Mammary epithelial cell (primary cell): ENCODE data around the gene SWI5.

Source experiments
- CTCF ChIP-seq, 2 donors: IDR thresholded peaks in 1 of 2; conservative IDR thresholded peaks in 1 of 2; 2 replicates each; pipeline ENCODE4 v1.5.1; 2011 to 2012; ENCODE audit warnings: inconsistent platforms in 2 of 2, low read length in 2 of 2, mild to moderate bottlenecking in 2 of 2, control low read depth in 1 of 2, low read depth in 1 of 2; ENCODE audit not compliant: insufficient read depth in 1 of 2; ENCODE audit errors: extremely low read depth in 1 of 2
- EZH2 ChIP-seq: IDR thresholded peaks from 2 replicates; pipeline ENCODE4 v1.6.1; 2012; ENCODE audit warnings: low read length, inconsistent platforms, borderline replicate concordance

- TF ChIP-seq CTCF (conservative IDR thresholded peaks at IDR 0.05 in 1 of 2, IDR thresholded peaks at IDR 0.05 in 1 of 2; ENCODE audit: extremely low read depth in 1 of 2, insufficient read depth in 1 of 2, low read depth in 1 of 2, low read length in 2 of 2) (no peak), EZH2 (no peak)
Observed at GRCh38 chr9:128288273-128289004, 12.4 kb downstream of the SWI5 start.
